GM21367 (cell line): Measurements from ENCODE around the gene ASXL1.

Experiments
- ATAC-seq: cut with Tn5 transposase; IDR thresholded peaks from one replicate; pipeline ENCODE4 v1.9.1; 2021; ENCODE audit not compliant: unreplicated experiment

The ASXL1 gene

DNA sequence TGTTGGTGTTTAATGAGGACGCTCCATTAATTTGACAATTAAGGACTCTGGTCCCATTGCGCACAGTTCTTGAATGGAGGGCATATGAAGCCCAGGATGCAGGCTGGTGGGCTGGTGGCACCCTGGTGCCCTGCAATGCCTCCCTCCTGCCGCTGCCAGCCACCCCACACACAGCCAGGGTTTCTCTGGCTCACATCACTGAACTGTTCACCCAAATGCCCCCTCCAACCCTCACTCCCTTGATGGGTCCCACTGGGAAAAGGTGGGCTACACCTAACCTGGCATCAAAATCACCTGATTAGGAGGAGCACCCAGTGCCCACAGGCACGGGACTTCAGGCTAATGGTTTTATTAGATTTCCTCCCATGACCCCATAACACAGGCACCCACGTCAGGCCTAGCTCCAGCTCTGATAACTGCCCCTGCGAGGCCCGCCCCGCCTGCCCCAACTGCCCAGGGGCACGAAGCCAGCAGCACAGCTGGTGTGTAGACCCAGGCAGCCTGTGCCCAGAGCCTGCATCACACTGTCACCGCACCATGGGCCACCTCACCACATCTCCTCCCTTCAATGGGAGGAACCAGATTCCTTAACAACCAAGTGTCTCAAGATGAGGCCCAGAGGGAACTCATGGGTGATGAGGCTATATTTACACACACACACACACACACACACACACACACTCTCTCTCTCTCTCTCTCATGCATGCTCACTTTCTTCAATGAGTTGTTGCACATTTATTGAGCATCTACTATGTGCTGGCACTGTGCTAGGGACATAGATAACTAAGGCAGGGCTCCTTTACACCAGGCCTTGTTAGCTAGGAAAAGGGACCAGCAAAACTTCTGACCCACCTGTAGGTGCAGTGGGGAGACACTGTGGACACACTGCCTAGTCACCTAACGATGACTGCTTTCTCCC lies 119.7 kb downstream of the ASXL1 start:
- ATAC-seq: no peak

GRCh38 chr20:32478576-32478975 lies 120.4 kb downstream of the ASXL1 start:
- ATAC-seq: no peak

DNA sequence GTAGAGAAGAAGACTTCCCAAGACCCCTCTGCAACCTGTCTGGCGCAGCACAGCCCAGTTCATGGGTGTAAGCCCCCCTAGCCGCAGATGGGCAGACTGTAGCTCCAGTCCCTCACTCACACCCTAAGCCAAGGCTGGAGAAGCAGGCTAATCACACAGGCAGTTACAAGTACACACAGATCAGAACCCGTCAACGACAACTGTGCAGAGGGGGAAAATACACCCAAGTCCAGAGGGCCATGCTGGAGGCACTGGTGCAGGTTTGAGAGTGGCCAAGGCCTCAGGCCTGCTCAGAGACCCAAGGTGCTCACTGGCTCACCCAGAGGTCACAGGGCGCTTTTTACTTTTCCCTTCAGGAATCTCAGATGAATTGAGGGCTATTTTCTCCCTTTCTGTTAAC lies 120.9 kb downstream of the ASXL1 start:
- no peak for ATAC-seq

DNA sequence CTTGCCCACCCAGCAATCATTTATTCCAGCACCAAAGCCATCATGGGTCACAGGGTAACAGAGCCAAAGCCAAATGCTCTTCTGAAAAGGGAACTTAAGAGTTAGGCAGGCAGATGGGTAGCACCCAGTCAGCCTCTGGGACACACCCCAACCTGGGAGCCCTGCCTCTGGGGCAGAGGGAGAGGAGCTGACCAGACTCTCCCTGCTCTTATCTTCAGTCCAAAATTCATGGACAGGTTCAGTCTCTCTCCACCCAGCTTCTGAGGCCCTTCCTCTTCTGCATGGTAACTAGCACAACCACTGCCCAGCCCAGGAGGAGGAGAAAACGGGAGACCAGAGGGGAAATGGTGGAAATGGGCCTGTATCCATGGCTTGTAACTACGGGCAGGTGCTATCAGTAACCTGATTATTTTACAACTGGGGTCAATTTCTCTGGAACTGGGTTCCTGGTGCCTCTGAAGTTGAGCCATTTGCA lies 121.6 kb downstream of the ASXL1 start:
- no peak for ATAC-seq

- ATAC-seq: no peak
Measured at GRCh38 chr20:32480371-32481241, 122.5 kb downstream of the ASXL1 start.

GRCh38 chr20:32481311-32482142 lies 123.4 kb downstream of the ASXL1 start:
- no peak for ATAC-seq

- ATAC-seq: no peak
Measured at GRCh38 chr20:32482143-32482441, 124.0 kb downstream of the ASXL1 start.

- ATAC-seq: no peak
Measured at GRCh38 chr20:32482442-32483261, 124.5 kb downstream of the ASXL1 start.

- no peak for ATAC-seq
Measured at GRCh38 chr20:32483351-32484224, 125.5 kb downstream of the ASXL1 start.

GRCh38 chr20:32484225-32484957 lies 126.3 kb downstream of the ASXL1 start:
- ATAC-seq: no peak

GRCh38 chr20:32484958-32485769 lies 127.0 kb downstream of the ASXL1 start:
- ATAC-seq: no peak

- no peak for ATAC-seq
Measured at GRCh38 chr20:32485770-32486478, 127.8 kb downstream of the ASXL1 start.

- no peak for ATAC-seq
Measured at GRCh38 chr20:32487381-32487780, 129.2 kb downstream of the ASXL1 start.

- no peak for ATAC-seq
Measured at GRCh38 chr20:32488066-32488838, 130.1 kb downstream of the ASXL1 start.
